ENCODE measurements around the gene ADD3.

- TF ChIP-seq EZH2 (IDR thresholded peaks at IDR 0.05; ENCODE audit: low read length) = no peak
- no peak for TF ChIP-seq CTCF (optimal IDR thresholded peaks at IDR 0.05 in 1 of 3, IDR thresholded peaks at IDR 0.05 in 1 of 3, conservative IDR thresholded peaks at IDR 0.05 in 1 of 3; ENCODE audit: extremely low read depth in 1 of 3, insufficient read depth in 2 of 3, low read length in 3 of 3)
Measured at GRCh38 chr10:109996225-109996624, 11.6 kb upstream of the ADD3 start.

Measured in keratinocyte (primary cell).